ENCODE measurements around the gene KCNJ10.

Gene KCNJ10

DNA sequence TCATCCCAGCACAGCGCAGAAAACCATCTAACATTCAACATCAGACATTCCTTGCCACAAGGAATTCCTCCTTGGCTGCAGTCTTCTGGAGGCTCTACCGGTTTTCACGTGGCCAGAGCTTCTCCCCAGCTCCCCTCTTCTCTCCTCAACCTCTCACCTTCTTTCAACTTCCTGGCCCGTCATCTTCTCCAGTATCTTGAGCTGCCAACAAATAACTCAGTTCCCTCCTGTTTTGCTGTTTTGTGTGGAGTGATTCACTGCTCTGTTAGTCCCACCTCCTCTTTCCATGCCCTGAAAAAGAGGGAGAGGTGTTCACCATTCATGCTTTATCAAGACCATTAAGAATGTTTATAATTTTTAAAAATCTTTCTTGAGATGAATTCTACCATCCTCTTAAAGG, 70.8 kb downstream of the KCNJ10 start:
- Histone ChIP-seq H3K4me3 (ENCODE audit: low read length, poor library complexity, severe bottlenecking) (no peak overlapping the region), H3K9me2 (replicated peaks; ENCODE audit: low read depth, low read length) (no peaks in the 10 kb centered on the region), H3K36me3 (ENCODE audit: insufficient read depth, low read length) (no peaks in the 10 kb centered on the region), H3K9ac (ENCODE audit: low read depth, low read length, poor library complexity, severe bottlenecking) (no peak overlapping the region), H3K9me3 (ENCODE audit: insufficient read depth, low read depth, low read length) (no peaks in the 10 kb centered on the region), H3K4me1 (ENCODE audit: insufficient read depth, low read length, poor library complexity, severe bottlenecking) (no peaks in the 10 kb centered on the region), H4K20me1 (ENCODE audit: insufficient read depth, low read length, poor library complexity, severe bottlenecking) (no peaks in the 10 kb centered on the region), H2AFZ (ENCODE audit: low read length) (no peak overlapping the region), H3K4me2 (ENCODE audit: low read depth, low read length, poor library complexity, severe bottlenecking) (no peak overlapping the region), H3K27me3 (ENCODE audit: insufficient read depth, low read length, poor library complexity, severe bottlenecking) (no peaks in the 10 kb centered on the region), H3K79me2 (ENCODE audit: insufficient read depth, low read length) (no peaks in the 10 kb centered on the region), H3F3A (ENCODE audit: low read depth) (no peaks in the 10 kb centered on the region)
- no peak for TF ChIP-seq EZH2phosphoT487 (IDR thresholded peaks at IDR 0.05; ENCODE audit: borderline replicate concordance)
- TF ChIP-seq, protein P1, sequence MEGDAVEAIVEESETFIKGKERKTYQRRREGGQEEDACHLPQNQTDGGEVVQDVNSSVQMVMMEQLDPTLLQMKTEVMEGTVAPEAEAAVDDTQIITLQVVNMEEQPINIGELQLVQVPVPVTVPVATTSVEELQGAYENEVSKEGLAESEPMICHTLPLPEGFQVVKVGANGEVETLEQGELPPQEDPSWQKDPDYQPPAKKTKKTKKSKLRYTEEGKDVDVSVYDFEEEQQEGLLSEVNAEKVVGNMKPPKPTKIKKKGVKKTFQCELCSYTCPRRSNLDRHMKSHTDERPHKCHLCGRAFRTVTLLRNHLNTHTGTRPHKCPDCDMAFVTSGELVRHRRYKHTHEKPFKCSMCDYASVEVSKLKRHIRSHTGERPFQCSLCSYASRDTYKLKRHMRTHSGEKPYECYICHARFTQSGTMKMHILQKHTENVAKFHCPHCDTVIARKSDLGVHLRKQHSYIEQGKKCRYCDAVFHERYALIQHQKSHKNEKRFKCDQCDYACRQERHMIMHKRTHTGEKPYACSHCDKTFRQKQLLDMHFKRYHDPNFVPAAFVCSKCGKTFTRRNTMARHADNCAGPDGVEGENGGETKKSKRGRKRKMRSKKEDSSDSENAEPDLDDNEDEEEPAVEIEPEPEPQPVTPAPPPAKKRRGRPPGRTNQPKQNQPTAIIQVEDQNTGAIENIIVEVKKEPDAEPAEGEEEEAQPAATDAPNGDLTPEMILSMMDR (conservative IDR thresholded peaks at IDR 0.05; ENCODE audit: low read length), result no peak

DNA sequence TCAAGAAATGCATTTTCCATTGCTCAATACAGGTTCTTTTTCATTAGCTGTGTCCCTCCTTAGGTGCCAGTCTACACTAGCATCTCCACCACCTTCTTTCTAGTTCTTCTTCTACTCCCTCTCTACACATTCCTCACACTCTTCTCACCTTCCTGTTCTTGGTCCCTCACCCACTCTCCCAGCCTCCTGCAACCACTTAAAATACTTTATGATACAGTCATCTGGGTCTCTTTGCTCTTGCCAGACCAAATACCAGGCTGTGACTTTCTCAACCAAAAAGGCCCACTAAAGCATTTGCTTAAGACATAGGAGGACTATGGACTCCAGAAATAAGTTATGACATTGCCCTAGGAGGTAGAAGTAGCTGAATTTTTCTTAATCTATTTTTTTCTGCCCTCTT, 73.3 kb downstream of the KCNJ10 start:
- Histone ChIP-seq H3K36me3 (ENCODE audit: insufficient read depth, low read length) (no peaks in the 10 kb centered on the region), H3K27me3 (ENCODE audit: insufficient read depth, low read length, poor library complexity, severe bottlenecking) (no peaks in the 10 kb centered on the region), H3K9me2 (replicated peaks; ENCODE audit: low read depth, low read length) (no peaks in the 10 kb centered on the region), H2AFZ (ENCODE audit: low read length) (no peak overlapping the region), H4K20me1 (ENCODE audit: insufficient read depth, low read length, poor library complexity, severe bottlenecking) (no peaks in the 10 kb centered on the region), H3K4me2 (ENCODE audit: low read depth, low read length, poor library complexity, severe bottlenecking) (no peak overlapping the region), H3F3A (ENCODE audit: low read depth) (no peaks in the 10 kb centered on the region), H3K9me3 (ENCODE audit: insufficient read depth, low read depth, low read length) (no peaks in the 10 kb centered on the region), H3K9ac (ENCODE audit: low read depth, low read length, poor library complexity, severe bottlenecking) (no peak overlapping the region), H3K4me3 (ENCODE audit: low read length, poor library complexity, severe bottlenecking) (no peak overlapping the region), H3K4me1 (ENCODE audit: insufficient read depth, low read length, poor library complexity, severe bottlenecking) (peaks cover 4% of the 10 kb centered on the region), H3K79me2 (ENCODE audit: insufficient read depth, low read length) (no peaks in the 10 kb centered on the region)
- TF ChIP-seq EZH2phosphoT487 (IDR thresholded peaks at IDR 0.05; ENCODE audit: borderline replicate concordance), result no peak
- TF ChIP-seq, protein P1 (conservative IDR thresholded peaks at IDR 0.05; ENCODE audit: low read length), result no peak

DNA sequence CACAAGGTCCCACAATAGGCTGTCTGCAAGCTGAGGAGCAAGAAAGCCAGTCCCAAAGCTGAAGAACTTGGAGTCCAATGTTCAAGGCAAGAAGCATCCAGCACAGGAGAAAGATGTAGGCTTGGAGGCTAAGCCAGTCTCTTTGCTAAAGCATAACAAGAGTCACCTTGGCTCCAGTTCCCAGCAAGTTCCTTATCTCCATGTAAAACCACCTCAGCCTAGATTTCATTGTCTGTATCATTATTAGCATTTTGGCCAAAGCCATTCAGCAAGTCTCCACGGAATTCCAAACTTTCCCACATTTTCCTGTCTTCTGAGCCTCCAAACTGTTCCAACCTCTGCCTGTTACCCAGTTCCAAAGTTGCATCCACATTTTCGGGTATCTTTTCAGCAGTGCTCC, 75.1 kb downstream of the KCNJ10 start:
- H3K4me1 ChIP-seq (ENCODE audit: insufficient read depth, low read length, poor library complexity, severe bottlenecking), result peaks cover 12% of the 10 kb centered on the region
- H3K79me2 ChIP-seq (ENCODE audit: insufficient read depth, low read length), result no peaks in the 10 kb centered on the region
- H2AFZ ChIP-seq (ENCODE audit: low read length), result no peak overlapping the region
- H3K9ac ChIP-seq (ENCODE audit: low read depth, low read length, poor library complexity, severe bottlenecking), result no peak overlapping the region
- no peak overlapping the region for H3K4me3 ChIP-seq (ENCODE audit: low read length, poor library complexity, severe bottlenecking)
- no peaks in the 10 kb centered on the region for H3K27me3 ChIP-seq (ENCODE audit: insufficient read depth, low read length, poor library complexity, severe bottlenecking)
- TF ChIP-seq EZH2phosphoT487 (IDR thresholded peaks at IDR 0.05; ENCODE audit: borderline replicate concordance), result no peak
- TF ChIP-seq, protein P1 (conservative IDR thresholded peaks at IDR 0.05; ENCODE audit: low read length), result no peak
- H3K36me3 ChIP-seq (ENCODE audit: insufficient read depth, low read length), result no peaks in the 10 kb centered on the region
- no peaks in the 10 kb centered on the region for H3K9me3 ChIP-seq (ENCODE audit: insufficient read depth, low read depth, low read length)
- H3K9me2 ChIP-seq (replicated peaks; ENCODE audit: low read depth, low read length), result no peaks in the 10 kb centered on the region
- no peak overlapping the region for H3K4me2 ChIP-seq (ENCODE audit: low read depth, low read length, poor library complexity, severe bottlenecking)
- no peaks in the 10 kb centered on the region for H3F3A ChIP-seq (ENCODE audit: low read depth)
- H4K20me1 ChIP-seq (ENCODE audit: insufficient read depth, low read length, poor library complexity, severe bottlenecking), result no peaks in the 10 kb centered on the region
